Endothelial cell (in vitro differentiated cells): ENCODE measurements around the gene TTC7B. TPM values are rescaled to one million over a fixed set of nuclear protein-coding genes. Genes with fewer than 3 reads are reported as not detected.

Source experiments
- DNase-seq: peaks from one replicate; pipeline ENCODE4 v3.0.0; 2021; ENCODE audit warnings: low spot score
- H3K27ac Mint-ChIP-seq: one replicate; pipeline ENCODE4 v1.8.0; 2021; ENCODE audit warnings: mixed read lengths, inconsistent platforms; ENCODE audit not compliant: unreplicated experiment
- H3K27me3 Mint-ChIP-seq: one replicate; pipeline ENCODE4 v1.8.0; 2021; ENCODE audit warnings: mild to moderate bottlenecking, moderate library complexity, mixed read lengths, inconsistent platforms; ENCODE audit not compliant: unreplicated experiment
- H3K36me3 Mint-ChIP-seq: one replicate; pipeline ENCODE4 v1.8.0; 2021; ENCODE audit warnings: mild to moderate bottlenecking, low read depth, mixed read lengths, inconsistent platforms; ENCODE audit not compliant: unreplicated experiment
- H3K4me1 Mint-ChIP-seq: one replicate; pipeline ENCODE4 v1.8.0; 2021; ENCODE audit warnings: mild to moderate bottlenecking, mixed read lengths, inconsistent platforms; ENCODE audit not compliant: unreplicated experiment
- H3K4me3 Mint-ChIP-seq: one replicate; pipeline ENCODE4 v1.8.0; 2021; ENCODE audit warnings: mild to moderate bottlenecking, mixed read lengths, inconsistent platforms; ENCODE audit not compliant: unreplicated experiment
- H3K9me3 Mint-ChIP-seq: one replicate; pipeline ENCODE4 v1.8.0; 2021; ENCODE audit warnings: mixed read lengths, inconsistent platforms; ENCODE audit not compliant: unreplicated experiment
- total RNA-seq: library from RNA; stranded (reverse); fragmentation: NEBNext Ultra II Directional; extraction: Animal tissue kit (Norgen Biotek cat#: 25700); gene quantifications from one replicate; pipeline ENCODE4 v1.2.1, GENCODE V29; 2021; ENCODE audit not compliant: unreplicated experiment
- TF ChIP-seq, protein P1 (sequence below): fragments of 200-600 bp; sonication (generic); IDR thresholded peaks from one replicate; pipeline ENCODE4 v1.5.0; 2021; ENCODE audit warnings: antibody characterized with exemption; ENCODE audit not compliant: unreplicated experiment

The TTC7B gene
- total RNA-seq, 1 donor from 2014 or later, result 93.5 TPM

DNA sequence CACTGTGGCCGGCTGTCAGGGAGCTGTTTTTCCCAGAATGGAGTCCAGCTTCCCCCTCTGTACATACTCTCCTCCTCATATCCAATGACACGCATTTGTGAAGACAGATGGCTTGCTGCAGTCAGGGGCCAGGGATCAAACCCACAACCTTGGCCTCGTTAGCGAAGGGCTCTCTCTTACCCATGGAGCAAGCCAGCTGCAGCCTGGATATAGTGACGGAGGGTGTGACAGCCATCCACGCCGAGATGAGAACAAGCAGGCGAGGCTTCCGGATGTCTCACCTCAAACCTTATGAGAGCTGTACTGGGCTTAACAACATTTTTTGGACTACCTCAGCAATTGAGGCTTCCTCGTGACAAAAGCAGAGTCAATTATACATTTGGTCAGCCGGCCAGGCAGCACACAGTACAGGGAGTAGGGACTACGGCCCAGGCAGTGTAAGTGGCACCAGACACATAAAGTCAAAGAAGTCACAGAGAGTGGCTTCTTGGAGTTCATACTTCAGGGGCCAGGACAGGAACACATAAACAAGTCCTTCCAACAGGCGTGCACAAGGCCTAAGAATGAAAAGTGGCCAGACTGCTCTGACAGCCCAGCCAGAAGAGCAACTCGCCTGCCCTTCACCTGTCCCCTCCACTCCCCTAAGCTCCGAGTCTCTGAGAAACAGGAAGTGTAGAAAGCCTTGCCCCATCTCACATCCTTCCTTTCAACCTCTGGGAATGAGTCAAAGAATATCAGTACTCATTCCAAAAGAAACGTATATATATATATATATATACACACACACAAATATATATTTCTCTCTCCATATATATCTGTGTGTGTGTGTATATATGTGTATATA is 115.1 kb downstream of the TTC7B start:
- peaks cover 2% of the 10 kb centered on the region for H3K27me3 Mint-ChIP-seq
- no peaks in the 10 kb centered on the region for H3K9me3 Mint-ChIP-seq
- peaks cover 8% of the 10 kb centered on the region for H3K36me3 Mint-ChIP-seq
- H3K4me1 Mint-ChIP-seq, result peaks cover 64% of the 10 kb centered on the region
- no peak for DNase-seq
- TF ChIP-seq, protein P1, sequence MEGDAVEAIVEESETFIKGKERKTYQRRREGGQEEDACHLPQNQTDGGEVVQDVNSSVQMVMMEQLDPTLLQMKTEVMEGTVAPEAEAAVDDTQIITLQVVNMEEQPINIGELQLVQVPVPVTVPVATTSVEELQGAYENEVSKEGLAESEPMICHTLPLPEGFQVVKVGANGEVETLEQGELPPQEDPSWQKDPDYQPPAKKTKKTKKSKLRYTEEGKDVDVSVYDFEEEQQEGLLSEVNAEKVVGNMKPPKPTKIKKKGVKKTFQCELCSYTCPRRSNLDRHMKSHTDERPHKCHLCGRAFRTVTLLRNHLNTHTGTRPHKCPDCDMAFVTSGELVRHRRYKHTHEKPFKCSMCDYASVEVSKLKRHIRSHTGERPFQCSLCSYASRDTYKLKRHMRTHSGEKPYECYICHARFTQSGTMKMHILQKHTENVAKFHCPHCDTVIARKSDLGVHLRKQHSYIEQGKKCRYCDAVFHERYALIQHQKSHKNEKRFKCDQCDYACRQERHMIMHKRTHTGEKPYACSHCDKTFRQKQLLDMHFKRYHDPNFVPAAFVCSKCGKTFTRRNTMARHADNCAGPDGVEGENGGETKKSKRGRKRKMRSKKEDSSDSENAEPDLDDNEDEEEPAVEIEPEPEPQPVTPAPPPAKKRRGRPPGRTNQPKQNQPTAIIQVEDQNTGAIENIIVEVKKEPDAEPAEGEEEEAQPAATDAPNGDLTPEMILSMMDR, result no peak
- no peak overlapping the region for H3K4me3 Mint-ChIP-seq
- H3K27ac Mint-ChIP-seq, result no peak overlapping the region

DNA sequence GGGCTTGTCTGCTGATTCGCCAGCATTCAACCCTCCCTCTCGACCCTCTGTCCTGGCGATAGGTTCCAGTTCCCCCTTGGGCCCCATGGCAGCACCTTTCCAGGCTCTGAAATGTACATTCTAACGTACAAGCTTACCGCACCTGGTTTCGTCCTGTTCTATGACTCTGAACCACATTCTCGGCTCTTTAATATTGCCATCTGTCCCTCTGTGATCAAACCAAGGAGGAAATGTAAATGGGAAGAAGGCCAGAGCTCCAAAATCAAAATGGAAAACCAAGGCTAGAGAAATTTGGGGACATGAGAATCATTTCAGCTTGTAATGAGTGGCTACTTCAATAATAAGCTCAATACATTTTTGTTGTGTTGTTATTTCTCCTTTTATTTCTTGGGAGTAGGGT is 117.2 kb downstream of the TTC7B start:
- no peak overlapping the region for H3K4me3 Mint-ChIP-seq
- no peak for DNase-seq
- peaks cover 64% of the 10 kb centered on the region for H3K4me1 Mint-ChIP-seq
- peak overlapping the region; percentile 68 for H3K27ac Mint-ChIP-seq
- peaks cover 2% of the 10 kb centered on the region for H3K27me3 Mint-ChIP-seq
- H3K36me3 Mint-ChIP-seq, result peaks cover 8% of the 10 kb centered on the region
- no peaks in the 10 kb centered on the region for H3K9me3 Mint-ChIP-seq
- TF ChIP-seq, protein P1, result no peak

DNA sequence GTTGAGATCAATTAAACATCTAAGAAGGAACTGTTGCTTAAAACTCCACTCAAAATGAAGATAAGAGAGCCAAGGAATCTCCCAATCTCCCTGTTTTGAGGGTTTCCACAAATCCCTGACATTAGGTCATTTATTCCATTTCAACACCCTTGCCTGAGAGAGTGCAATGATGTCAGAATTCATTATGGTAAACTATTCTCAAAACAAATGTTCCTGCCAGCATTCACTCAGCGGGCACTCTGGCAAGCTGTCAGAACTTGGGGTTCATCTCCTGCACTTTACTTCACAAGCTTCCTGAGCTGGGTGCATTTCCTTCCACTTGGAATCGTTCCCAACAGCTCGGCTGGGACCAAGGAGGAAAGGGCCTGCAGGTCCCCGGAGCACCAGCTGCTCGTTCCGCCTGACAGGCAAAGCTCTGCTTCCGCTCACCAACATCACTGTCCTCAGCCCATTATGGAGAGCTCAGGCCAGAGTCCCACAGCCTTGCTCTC is 117.8 kb downstream of the TTC7B start:
- peak overlapping the region; percentile 68 for H3K27ac Mint-ChIP-seq
- H3K4me1 Mint-ChIP-seq, result peaks cover 64% of the 10 kb centered on the region
- no peak overlapping the region for H3K4me3 Mint-ChIP-seq
- DNase-seq, result peak; percentile 24
- peaks cover 3% of the 10 kb centered on the region for H3K36me3 Mint-ChIP-seq
- no peaks in the 10 kb centered on the region for H3K27me3 Mint-ChIP-seq
- no peaks in the 10 kb centered on the region for H3K9me3 Mint-ChIP-seq
- TF ChIP-seq, protein P1, result no peak

DNA sequence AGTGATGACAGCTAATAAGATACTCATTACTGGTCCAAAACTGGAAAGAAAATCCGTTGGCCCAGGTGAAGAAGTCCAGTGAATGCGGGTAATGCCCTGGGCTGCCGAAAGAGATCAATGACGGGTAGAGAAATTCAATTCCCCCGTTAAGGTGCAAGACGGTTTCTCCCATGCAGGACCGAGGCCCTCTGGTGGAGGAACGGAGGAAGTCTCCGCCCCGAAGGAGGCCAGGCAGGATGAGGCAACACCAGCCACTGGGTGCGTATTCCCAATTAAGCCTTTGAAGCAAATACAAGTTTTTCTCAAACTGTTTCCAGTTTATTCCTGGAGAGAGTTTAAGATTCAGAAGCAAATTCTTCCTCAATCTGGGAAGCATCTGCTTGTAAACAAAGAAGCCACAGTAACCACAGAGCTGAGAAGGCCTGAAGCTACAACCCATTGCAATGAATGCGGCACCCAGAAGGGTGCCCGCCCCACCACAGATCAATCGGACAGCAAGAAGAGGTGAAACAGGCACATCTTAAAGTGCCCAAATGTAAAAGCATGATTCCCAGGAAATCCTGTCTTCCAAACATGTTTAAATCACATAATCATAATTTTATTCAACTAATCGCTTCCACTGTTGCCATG is 118.5 kb downstream of the TTC7B start:
- peak; percentile 80 for DNase-seq
- Mint-ChIP-seq H3K4me1 (peaks cover 57% of the 10 kb centered on the region), H3K27ac (peak overlapping the region; percentile 48), H3K4me3 (no peak overlapping the region), H3K27me3 (no peaks in the 10 kb centered on the region), H3K9me3 (no peaks in the 10 kb centered on the region), H3K36me3 (no peaks in the 10 kb centered on the region)
- TF ChIP-seq, protein P1, result peak; percentile 77

DNA sequence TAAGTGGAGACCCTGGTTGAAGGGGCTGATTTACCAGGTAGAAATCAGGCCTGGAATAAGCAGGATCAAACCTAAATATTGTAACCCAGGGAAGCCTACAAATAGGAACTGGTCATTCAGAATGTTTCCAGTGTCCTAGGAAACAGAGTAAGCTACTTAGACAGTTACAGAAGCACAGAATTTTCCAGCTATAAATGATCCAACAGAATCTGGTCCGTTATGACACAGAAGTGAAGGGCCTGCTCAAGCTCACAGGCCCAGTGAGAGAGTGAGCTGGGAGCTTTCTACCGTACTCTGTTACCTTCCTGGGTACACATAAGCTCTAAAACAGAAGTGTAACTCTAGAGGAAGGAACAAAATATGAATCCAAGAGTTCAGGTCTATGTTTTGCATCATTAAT is 119.1 kb downstream of the TTC7B start:
- H3K4me1 Mint-ChIP-seq, result peaks cover 54% of the 10 kb centered on the region
- no peaks in the 10 kb centered on the region for H3K36me3 Mint-ChIP-seq
- no peaks in the 10 kb centered on the region for H3K27me3 Mint-ChIP-seq
- peak overlapping the region; percentile 68 for H3K27ac Mint-ChIP-seq
- DNase-seq, result no peak
- H3K9me3 Mint-ChIP-seq, result no peaks in the 10 kb centered on the region
- H3K4me3 Mint-ChIP-seq, result no peak overlapping the region
- TF ChIP-seq, protein P1, result no peak
